PFSK-1 (cell line): Measurements from ENCODE around the gene MSLN.

ENCODE experiments used
- POLR2AphosphoS5 ChIP-seq: IDR thresholded peaks from 2 replicates; pipeline ENCODE4 v1.6.1; 2012; ENCODE audit warnings: low read depth, mild to moderate bottlenecking, control low read depth, low read length, moderate library complexity
- SIN3A ChIP-seq: IDR thresholded peaks from 2 replicates; pipeline ENCODE4 v1.6.1; 2012; ENCODE audit warnings: mild to moderate bottlenecking, low read length, moderate library complexity, borderline replicate concordance; ENCODE audit not compliant: insufficient read depth
- TAF1 ChIP-seq: IDR thresholded peaks from 2 replicates; pipeline ENCODE4 v1.6.1; 2012; ENCODE audit warnings: low read length, control low read depth, borderline replicate concordance; ENCODE audit not compliant: insufficient read depth
- TF ChIP-seq, protein P1 (sequence below), 2 experiments: IDR thresholded peaks; 2 replicates each; pipeline versions ENCODE4 v1.6.1 to v1.8.0; 2011 to 2012; ENCODE audit warnings: low read depth in 2 of 2, low read length in 2 of 2, control low read depth in 1 of 2, inconsistent platforms in 1 of 2, mild to moderate bottlenecking in 1 of 2, moderate library complexity in 1 of 2; ENCODE audit not compliant: insufficient read depth in 1 of 2

DNA sequence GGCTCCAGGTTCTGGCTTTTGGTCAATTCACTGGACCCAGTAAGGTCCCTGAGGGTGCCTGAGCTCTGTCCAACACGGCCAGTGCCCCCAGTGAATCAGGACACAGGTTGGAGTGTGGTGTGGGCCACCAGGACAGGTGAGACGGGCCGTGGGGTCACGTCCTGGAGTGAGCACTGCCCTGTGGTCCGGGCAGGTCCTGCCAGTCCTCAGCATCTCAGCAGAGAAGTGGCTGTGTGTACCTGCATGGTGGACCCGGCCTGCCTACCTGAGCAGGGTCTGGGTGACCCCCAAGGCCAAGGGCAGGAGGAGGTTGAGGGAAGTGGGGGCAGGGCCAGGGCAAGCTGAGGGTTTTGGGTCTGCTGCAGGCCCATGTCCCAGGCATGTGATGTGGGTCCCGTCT lies 41.9 kb downstream of the MSLN start:
- TF ChIP-seq, protein P1, sequence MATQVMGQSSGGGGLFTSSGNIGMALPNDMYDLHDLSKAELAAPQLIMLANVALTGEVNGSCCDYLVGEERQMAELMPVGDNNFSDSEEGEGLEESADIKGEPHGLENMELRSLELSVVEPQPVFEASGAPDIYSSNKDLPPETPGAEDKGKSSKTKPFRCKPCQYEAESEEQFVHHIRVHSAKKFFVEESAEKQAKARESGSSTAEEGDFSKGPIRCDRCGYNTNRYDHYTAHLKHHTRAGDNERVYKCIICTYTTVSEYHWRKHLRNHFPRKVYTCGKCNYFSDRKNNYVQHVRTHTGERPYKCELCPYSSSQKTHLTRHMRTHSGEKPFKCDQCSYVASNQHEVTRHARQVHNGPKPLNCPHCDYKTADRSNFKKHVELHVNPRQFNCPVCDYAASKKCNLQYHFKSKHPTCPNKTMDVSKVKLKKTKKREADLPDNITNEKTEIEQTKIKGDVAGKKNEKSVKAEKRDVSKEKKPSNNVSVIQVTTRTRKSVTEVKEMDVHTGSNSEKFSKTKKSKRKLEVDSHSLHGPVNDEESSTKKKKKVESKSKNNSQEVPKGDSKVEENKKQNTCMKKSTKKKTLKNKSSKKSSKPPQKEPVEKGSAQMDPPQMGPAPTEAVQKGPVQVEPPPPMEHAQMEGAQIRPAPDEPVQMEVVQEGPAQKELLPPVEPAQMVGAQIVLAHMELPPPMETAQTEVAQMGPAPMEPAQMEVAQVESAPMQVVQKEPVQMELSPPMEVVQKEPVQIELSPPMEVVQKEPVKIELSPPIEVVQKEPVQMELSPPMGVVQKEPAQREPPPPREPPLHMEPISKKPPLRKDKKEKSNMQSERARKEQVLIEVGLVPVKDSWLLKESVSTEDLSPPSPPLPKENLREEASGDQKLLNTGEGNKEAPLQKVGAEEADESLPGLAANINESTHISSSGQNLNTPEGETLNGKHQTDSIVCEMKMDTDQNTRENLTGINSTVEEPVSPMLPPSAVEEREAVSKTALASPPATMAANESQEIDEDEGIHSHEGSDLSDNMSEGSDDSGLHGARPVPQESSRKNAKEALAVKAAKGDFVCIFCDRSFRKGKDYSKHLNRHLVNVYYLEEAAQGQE (IDR thresholded peaks at IDR 0.05; ENCODE audit: insufficient read depth in 1 of 2, low read depth in 2 of 2, low read length in 2 of 2): no peak
- no peak for TF ChIP-seq POLR2AphosphoS5
- TF ChIP-seq TAF1: no peak
- no peak for TF ChIP-seq SIN3A
